Measurements from ENCODE around the gene VPS41. TPM values are rescaled to one million over a fixed set of nuclear protein-coding genes. Genes with fewer than 3 reads are reported as not detected.

VPS41 gene
- total and polyA plus RNA-seq, 3 experiments from 2014 or later, result 46.7 to 66.9 (median 66.0) TPM

GRCh38 chr7:38928506-38928905 lies 19.5 kb upstream of the VPS41 start:
- Mint-ChIP-seq H3K27ac (no peak overlapping the region), H3K9me3 (no peaks in the 10 kb centered on the region), H3K4me3 (no peak overlapping the region), H3K4me1 (peaks cover 0 to 4% (median 0%) of the 10 kb centered on the region in 3 donors), H3K27me3 (peaks cover 3 to 7% of the 10 kb centered on the region in 2 donors), H3K36me3 (no peaks in the 10 kb centered on the region)
- H3K36me3 ChIP-seq (ENCODE audit: insufficient read depth, low read length), result no peaks in the 10 kb centered on the region
- H3K9me3 ChIP-seq (ENCODE audit: low read length), result no peaks in the 10 kb centered on the region
- no peaks in the 10 kb centered on the region for H3K27me3 ChIP-seq (ENCODE audit: insufficient read depth, low read length, poor library complexity, severe bottlenecking)
- no peak overlapping the region for H3K27ac ChIP-seq (ENCODE audit: low read depth, low read length)
- POLR2A ChIA-PET, result no interaction called here
- CTCF ChIA-PET, result no interaction called here
- DNase-seq, result no peak
- no peaks in the 10 kb centered on the region for H3K4me1 ChIP-seq (ENCODE audit: insufficient read depth, low read length)
- H3K4me3 ChIP-seq (ENCODE audit: low read length), result no peak overlapping the region

- no peaks in the 10 kb centered on the region for H3K9me3 Mint-ChIP-seq
- POLR2A ChIA-PET, result no interaction called here
- Histone ChIP-seq H3K9me3 (ENCODE audit: low read length) (no peaks in the 10 kb centered on the region), H3K4me1 (ENCODE audit: insufficient read depth, low read length) (no peaks in the 10 kb centered on the region), H3K36me3 (ENCODE audit: insufficient read depth, low read length) (no peaks in the 10 kb centered on the region), H3K4me3 (ENCODE audit: low read length) (no peak overlapping the region), H3K27me3 (ENCODE audit: insufficient read depth, low read length, poor library complexity, severe bottlenecking) (no peaks in the 10 kb centered on the region), H3K27ac (ENCODE audit: low read depth, low read length) (no peak overlapping the region)
- H3K4me1 Mint-ChIP-seq, result peaks cover 0 to 4% (median 0%) of the 10 kb centered on the region in 3 donors
- peaks cover 3 to 7% of the 10 kb centered on the region in 2 donors for H3K27me3 Mint-ChIP-seq
- H3K27ac Mint-ChIP-seq, result no peak overlapping the region
- CTCF ChIA-PET, result no interaction called here
- H3K4me3 Mint-ChIP-seq, result no peak overlapping the region
- no peak for DNase-seq
- no peaks in the 10 kb centered on the region for H3K36me3 Mint-ChIP-seq
These were observed 18.8 kb upstream of the VPS41 start for GRCh38 chr7:38927751-38928150.

GRCh38 chr7:38920731-38921130 lies 11.7 kb upstream of the VPS41 start:
- H3K36me3 ChIP-seq (ENCODE audit: insufficient read depth, low read length), result no peaks in the 10 kb centered on the region
- ChIA-PET POLR2A (no interaction called here), CTCF (no interaction called here)
- no peaks in the 10 kb centered on the region for H3K9me3 ChIP-seq (ENCODE audit: low read length)
- H3K4me1 Mint-ChIP-seq, result no peaks in the 10 kb centered on the region
- H3K36me3 Mint-ChIP-seq, result no peaks in the 10 kb centered on the region
- H3K27ac Mint-ChIP-seq, result no peak overlapping the region
- H3K4me3 Mint-ChIP-seq, result no peak overlapping the region
- no peak for DNase-seq
- no peaks in the 10 kb centered on the region for H3K4me1 ChIP-seq (ENCODE audit: insufficient read depth, low read length)
- no peak overlapping the region for H3K27ac ChIP-seq (ENCODE audit: low read depth, low read length)
- H3K9me3 Mint-ChIP-seq, result no peaks in the 10 kb centered on the region
- H3K27me3 Mint-ChIP-seq, result peaks cover 1 to 22% of the 10 kb centered on the region in 2 donors
- no peaks in the 10 kb centered on the region for H3K27me3 ChIP-seq (ENCODE audit: insufficient read depth, low read length, poor library complexity, severe bottlenecking)
- H3K4me3 ChIP-seq (ENCODE audit: low read length), result no peak overlapping the region

- Mint-ChIP-seq H3K36me3 (peaks cover 0 to 3% (median 0%) of the 10 kb centered on the region in 3 donors), H3K4me3 (no peak overlapping the region), H3K27me3 (peaks cover 4 to 15% of the 10 kb centered on the region in 2 donors), H3K27ac (no peak overlapping the region), H3K4me1 (no peaks in the 10 kb centered on the region), H3K9me3 (no peaks in the 10 kb centered on the region)
- CTCF ChIA-PET, result no interaction called here
- Histone ChIP-seq H3K27ac (ENCODE audit: low read depth, low read length) (no peak overlapping the region), H3K27me3 (ENCODE audit: insufficient read depth, low read length, poor library complexity, severe bottlenecking) (no peaks in the 10 kb centered on the region), H3K9me3 (ENCODE audit: low read length) (no peaks in the 10 kb centered on the region), H3K4me3 (ENCODE audit: low read length) (no peak overlapping the region), H3K4me1 (ENCODE audit: insufficient read depth, low read length) (no peaks in the 10 kb centered on the region), H3K36me3 (ENCODE audit: insufficient read depth, low read length) (no peaks in the 10 kb centered on the region)
- no peak for DNase-seq
- POLR2A ChIA-PET, result no interaction called here
These were observed 7.4 kb upstream of the VPS41 start for GRCh38 chr7:38916396-38916795.

GRCh38 chr7:38909870-38910269 lies 879 bp upstream of the VPS41 start:
- H3K27me3 ChIP-seq (ENCODE audit: insufficient read depth, low read length, poor library complexity, severe bottlenecking), result no peaks in the 10 kb centered on the region
- CTCF ChIA-PET, result no interaction called here
- POLR2A ChIA-PET, result no interaction called here
- Mint-ChIP-seq H3K4me3 (peak overlapping the region in 2 of 7 donors; percentile 33 to 97), H3K27ac (peak overlapping the region in 1 of 8 donors; percentile 29), H3K27me3 (peaks cover 0 to 2% of the 10 kb centered on the region in 2 donors), H3K4me1 (peaks cover 23 to 31% (median 31%) of the 10 kb centered on the region in 3 donors), H3K9me3 (no peaks in the 10 kb centered on the region), H3K36me3 (peaks cover 0 to 6% (median 5%) of the 10 kb centered on the region in 3 donors)
- H3K4me3 ChIP-seq (ENCODE audit: low read length), result no peak overlapping the region
- no peak for DNase-seq
- H3K9me3 ChIP-seq (ENCODE audit: low read length), result no peaks in the 10 kb centered on the region
- H3K27ac ChIP-seq (ENCODE audit: low read depth, low read length), result no peak overlapping the region
- H3K36me3 ChIP-seq (ENCODE audit: insufficient read depth, low read length), result no peaks in the 10 kb centered on the region
- H3K4me1 ChIP-seq (ENCODE audit: insufficient read depth, low read length), result peaks cover 8% of the 10 kb centered on the region

- peak overlapping the region in 1 of 8 donors; percentile 42 for H3K27ac Mint-ChIP-seq
These were observed 1.2 kb downstream of the VPS41 start for GRCh38 chr7:38907766-38908165.

GRCh38 chr7:38907066-38907465 lies 1.9 kb downstream of the VPS41 start:
- Mint-ChIP-seq H3K9me3 (no peaks in the 10 kb centered on the region), H3K36me3 (peaks cover 0 to 6% (median 4%) of the 10 kb centered on the region in 3 donors), H3K27me3 (no peaks in the 10 kb centered on the region), H3K4me1 (peaks cover 36 to 59% (median 57%) of the 10 kb centered on the region in 3 donors), H3K4me3 (peak overlapping the region in 5 of 7 donors; percentile 20 to 84 (median 53)), H3K27ac (no peak overlapping the region)
- Histone ChIP-seq H3K27me3 (ENCODE audit: insufficient read depth, low read length, poor library complexity, severe bottlenecking) (no peaks in the 10 kb centered on the region), H3K9me3 (ENCODE audit: low read length) (no peaks in the 10 kb centered on the region), H3K36me3 (ENCODE audit: insufficient read depth, low read length) (no peaks in the 10 kb centered on the region), H3K4me3 (ENCODE audit: low read length) (no peak overlapping the region), H3K27ac (ENCODE audit: low read depth, low read length) (no peak overlapping the region), H3K4me1 (ENCODE audit: insufficient read depth, low read length) (peaks cover 8% of the 10 kb centered on the region)
- no peak for DNase-seq
- ChIA-PET POLR2A (no interaction called here), CTCF (no interaction called here)

More at GRCh38 chr7:38907766-38908165, 1.2 kb downstream of the VPS41 start:
- Histone ChIP-seq H3K4me3 (ENCODE audit: low read length) (no peak overlapping the region), H3K27me3 (ENCODE audit: insufficient read depth, low read length, poor library complexity, severe bottlenecking) (no peaks in the 10 kb centered on the region), H3K27ac (ENCODE audit: low read depth, low read length) (no peak overlapping the region), H3K9me3 (ENCODE audit: low read length) (no peaks in the 10 kb centered on the region), H3K4me1 (ENCODE audit: insufficient read depth, low read length) (peaks cover 8% of the 10 kb centered on the region), H3K36me3 (ENCODE audit: insufficient read depth, low read length) (no peaks in the 10 kb centered on the region)
- POLR2A ChIA-PET, result no interaction called here
- H3K27me3 Mint-ChIP-seq, result no peaks in the 10 kb centered on the region
- H3K4me1 Mint-ChIP-seq, result peaks cover 32 to 52% (median 50%) of the 10 kb centered on the region in 3 donors
- no peak for DNase-seq
- CTCF ChIA-PET, result no interaction called here
- H3K4me3 Mint-ChIP-seq, result peak overlapping the region; percentile 90 to 100 (median 97)
- peaks cover 0 to 6% (median 4%) of the 10 kb centered on the region in 3 donors for H3K36me3 Mint-ChIP-seq
- no peaks in the 10 kb centered on the region for H3K9me3 Mint-ChIP-seq

GRCh38 chr7:38905056-38905759 lies 3.8 kb downstream of the VPS41 start:
- Histone ChIP-seq H3K4me1 (ENCODE audit: insufficient read depth, low read length) (peaks cover 8% of the 10 kb centered on the region), H3K27me3 (ENCODE audit: insufficient read depth, low read length, poor library complexity, severe bottlenecking) (no peaks in the 10 kb centered on the region), H3K36me3 (ENCODE audit: insufficient read depth, low read length) (no peaks in the 10 kb centered on the region), H3K9me3 (ENCODE audit: low read length) (no peaks in the 10 kb centered on the region), H3K4me3 (ENCODE audit: low read length) (no peak overlapping the region), H3K27ac (ENCODE audit: low read depth, low read length) (no peak overlapping the region)
- peaks cover 47 to 74% (median 73%) of the 10 kb centered on the region in 3 donors for H3K4me1 Mint-ChIP-seq
- H3K4me3 Mint-ChIP-seq, result peak overlapping the region in 1 of 7 donors; percentile 63
- peaks cover 0 to 6% (median 6%) of the 10 kb centered on the region in 3 donors for H3K36me3 Mint-ChIP-seq
- no peaks in the 10 kb centered on the region for H3K9me3 Mint-ChIP-seq
- ChIA-PET CTCF (no interaction called here), POLR2A (no interaction called here)
- DNase-seq, result no peak
- no peak overlapping the region for H3K27ac Mint-ChIP-seq
- H3K27me3 Mint-ChIP-seq, result no peaks in the 10 kb centered on the region

Measured in CD8-positive, alpha-beta memory T cell (primary cell).